DND-41 (cell line): ENCODE data around the gene FREM1.

Experiments used
- ATAC-seq: fragments of 200-7000 bp; cut with Tn5 transposase; 3 replicates; pipeline ENCODE4 v1.9.1; 2021; ENCODE audit warnings: low read depth; ENCODE audit not compliant: insufficient read depth
- DNase-seq: peaks from one replicate; pipeline ENCODE4 v3.0.0-alpha.2; 2020
- H2AFZ ChIP-seq: 2 replicates; pipeline ENCODE4 v1.6.0; 2012; ENCODE audit warnings: low read depth, low read length
- H3K27ac ChIP-seq: 2 replicates; pipeline ENCODE4 v1.5.1; 2012; ENCODE audit warnings: low read length, inconsistent platforms
- H3K27me3 ChIP-seq: fragments of 200-600 bp; sonication (generic); 2 replicates; pipeline ENCODE4 v1.6.0; 2012; ENCODE audit warnings: low read length, mild to moderate bottlenecking, inconsistent platforms; ENCODE audit not compliant: insufficient read depth, poor library complexity
- H3K36me3 ChIP-seq: 2 replicates; pipeline ENCODE4 v1.5.1; 2012; ENCODE audit warnings: low read length, inconsistent platforms; ENCODE audit not compliant: insufficient read depth
- H3K4me1 ChIP-seq: 2 replicates; pipeline ENCODE4 v1.5.1; 2012; ENCODE audit warnings: mild to moderate bottlenecking, low read length; ENCODE audit not compliant: insufficient read depth
- H3K4me2 ChIP-seq: 2 replicates; pipeline ENCODE4 v1.6.0; 2012; ENCODE audit warnings: mild to moderate bottlenecking, moderate library complexity, low read length, inconsistent platforms; ENCODE audit not compliant: insufficient read depth
- H3K4me3 ChIP-seq, 2 experiments: fragments of 200-600 bp in 1 of 2; shearing (Covaris generic) in 1 of 2; 2 replicates each; pipeline ENCODE4 v1.5.1; 2012 to 2016; ENCODE audit warnings: inconsistent platforms in 2 of 2, low read length in 2 of 2, mild to moderate bottlenecking in 2 of 2, low read depth in 1 of 2, moderate library complexity in 1 of 2
- H3K79me2 ChIP-seq: 2 replicates; pipeline ENCODE4 v1.6.0; 2012; ENCODE audit warnings: low read length, inconsistent platforms; ENCODE audit not compliant: insufficient read depth
- H3K9ac ChIP-seq: 2 replicates; pipeline ENCODE4 v1.6.0; 2012; ENCODE audit warnings: low read depth, mild to moderate bottlenecking, inconsistent platforms, low read length, moderate library complexity
- H3K9me3 ChIP-seq: 2 replicates; pipeline ENCODE4 v1.5.1; 2012; ENCODE audit warnings: low read length, moderate library complexity, mild to moderate bottlenecking, inconsistent platforms; ENCODE audit not compliant: insufficient read depth, severe bottlenecking
- H4K20me1 ChIP-seq: 2 replicates; pipeline ENCODE4 v1.6.0; 2012; ENCODE audit warnings: low read length; ENCODE audit not compliant: insufficient read depth
- EZH2 ChIP-seq: IDR thresholded peaks from 3 replicates; pipeline ENCODE4 v1.6.1; 2012; ENCODE audit warnings: borderline replicate concordance, low read depth, mild to moderate bottlenecking, moderate library complexity, low read length, inconsistent platforms; ENCODE audit not compliant: severe bottlenecking
- TF ChIP-seq, protein P1 (sequence below): IDR thresholded peaks from 2 replicates; pipeline ENCODE4 v1.5.1; 2012; ENCODE audit warnings: borderline replicate concordance, low read length, moderate library complexity, mild to moderate bottlenecking; ENCODE audit not compliant: poor library complexity, severe bottlenecking; ENCODE audit errors: extremely low read depth

The FREM1 gene

DNA sequence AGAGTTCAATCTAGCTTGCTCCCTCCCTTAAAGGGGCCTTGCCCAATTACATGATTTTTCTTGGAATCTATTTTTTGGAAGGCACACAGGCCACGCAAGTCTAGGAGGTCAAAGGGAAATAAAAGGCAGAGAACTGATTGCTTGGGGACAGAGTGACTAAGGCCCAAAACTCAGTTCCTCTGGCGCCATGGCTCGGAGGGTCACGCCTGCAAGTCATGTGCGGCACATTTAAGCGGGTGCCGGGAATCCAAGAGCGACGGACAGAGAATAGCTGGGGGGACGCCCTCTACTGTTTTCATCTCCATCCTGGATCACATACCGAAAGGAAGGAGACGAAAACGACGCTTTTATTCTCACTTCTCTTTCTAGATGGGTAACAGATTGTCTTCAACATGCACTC is 78.6 kb downstream of the FREM1 start:
- no peaks in the 10 kb centered on the region for H3K36me3 ChIP-seq
- no peak overlapping the region for H3K27ac ChIP-seq
- no peaks in the 10 kb centered on the region for H4K20me1 ChIP-seq
- no peaks in the 10 kb centered on the region for H3K9me3 ChIP-seq
- TF ChIP-seq EZH2: no peak
- TF ChIP-seq, protein P1, sequence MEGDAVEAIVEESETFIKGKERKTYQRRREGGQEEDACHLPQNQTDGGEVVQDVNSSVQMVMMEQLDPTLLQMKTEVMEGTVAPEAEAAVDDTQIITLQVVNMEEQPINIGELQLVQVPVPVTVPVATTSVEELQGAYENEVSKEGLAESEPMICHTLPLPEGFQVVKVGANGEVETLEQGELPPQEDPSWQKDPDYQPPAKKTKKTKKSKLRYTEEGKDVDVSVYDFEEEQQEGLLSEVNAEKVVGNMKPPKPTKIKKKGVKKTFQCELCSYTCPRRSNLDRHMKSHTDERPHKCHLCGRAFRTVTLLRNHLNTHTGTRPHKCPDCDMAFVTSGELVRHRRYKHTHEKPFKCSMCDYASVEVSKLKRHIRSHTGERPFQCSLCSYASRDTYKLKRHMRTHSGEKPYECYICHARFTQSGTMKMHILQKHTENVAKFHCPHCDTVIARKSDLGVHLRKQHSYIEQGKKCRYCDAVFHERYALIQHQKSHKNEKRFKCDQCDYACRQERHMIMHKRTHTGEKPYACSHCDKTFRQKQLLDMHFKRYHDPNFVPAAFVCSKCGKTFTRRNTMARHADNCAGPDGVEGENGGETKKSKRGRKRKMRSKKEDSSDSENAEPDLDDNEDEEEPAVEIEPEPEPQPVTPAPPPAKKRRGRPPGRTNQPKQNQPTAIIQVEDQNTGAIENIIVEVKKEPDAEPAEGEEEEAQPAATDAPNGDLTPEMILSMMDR: no peak
- H3K4me3 ChIP-seq: no peak overlapping the region
- no peak overlapping the region for H2AFZ ChIP-seq
- ATAC-seq (no peak), DNase-seq (no peak)
- no peak overlapping the region for H3K4me2 ChIP-seq
- no peaks in the 10 kb centered on the region for H3K79me2 ChIP-seq
- no peaks in the 10 kb centered on the region for H3K27me3 ChIP-seq
- no peaks in the 10 kb centered on the region for H3K4me1 ChIP-seq
- no peak overlapping the region for H3K9ac ChIP-seq

GRCh38 chr9:14831074-14831473 is 79.2 kb downstream of the FREM1 start:
- TF ChIP-seq, protein P1: no peak
- TF ChIP-seq EZH2: no peak
- no peak for ATAC-seq
- no peaks in the 10 kb centered on the region for H3K27me3 ChIP-seq
- H3K4me1 ChIP-seq: no peaks in the 10 kb centered on the region
- no peaks in the 10 kb centered on the region for H3K79me2 ChIP-seq
- no peaks in the 10 kb centered on the region for H4K20me1 ChIP-seq
- no peak overlapping the region for H3K4me3 ChIP-seq
- H3K9ac ChIP-seq: no peak overlapping the region
- H2AFZ ChIP-seq: no peak overlapping the region
- no peaks in the 10 kb centered on the region for H3K36me3 ChIP-seq
- no peak overlapping the region for H3K4me2 ChIP-seq
- no peak overlapping the region for H3K27ac ChIP-seq
- DNase-seq: no peak
- H3K9me3 ChIP-seq: no peaks in the 10 kb centered on the region

- Histone ChIP-seq H3K9ac (no peak overlapping the region), H3K4me3 (no peak overlapping the region), H3K79me2 (no peaks in the 10 kb centered on the region), H3K9me3 (no peaks in the 10 kb centered on the region), H3K27me3 (no peaks in the 10 kb centered on the region), H4K20me1 (no peaks in the 10 kb centered on the region), H3K4me1 (no peaks in the 10 kb centered on the region), H3K4me2 (no peak overlapping the region), H3K27ac (no peak overlapping the region), H2AFZ (no peak overlapping the region), H3K36me3 (no peaks in the 10 kb centered on the region)
- TF ChIP-seq, protein P1: no peak
- no peak for TF ChIP-seq EZH2
- DNase-seq: no peak
- ATAC-seq: no peak
These were observed 80.2 kb downstream of the FREM1 start for GRCh38 chr9:14830057-14830456.

DNA sequence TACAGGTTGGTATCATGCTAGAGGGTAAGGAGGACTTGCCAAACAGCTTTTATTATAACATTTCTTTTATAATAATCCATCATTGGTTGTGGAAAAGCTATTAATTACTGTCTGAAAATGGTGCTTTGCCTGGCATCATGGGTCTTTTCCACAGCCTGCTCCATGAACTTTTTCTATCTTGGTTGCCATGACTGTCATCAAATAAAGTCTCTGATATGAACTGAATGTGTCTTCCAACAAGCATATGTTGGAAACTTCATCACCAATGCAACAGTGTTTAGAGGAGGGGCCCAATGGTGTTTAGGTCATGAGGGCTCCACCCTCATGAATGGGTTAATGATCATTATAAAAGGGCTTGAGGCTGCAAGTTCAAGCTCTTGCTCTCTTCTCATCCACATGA is 81.0 kb downstream of the FREM1 start:
- no peak for ATAC-seq
- no peak for DNase-seq
- H3K27me3 ChIP-seq: no peaks in the 10 kb centered on the region
- H2AFZ ChIP-seq: no peak overlapping the region
- no peak overlapping the region for H3K4me3 ChIP-seq
- TF ChIP-seq EZH2: no peak
- TF ChIP-seq, protein P1: no peak
- no peak overlapping the region for H3K9ac ChIP-seq
- H4K20me1 ChIP-seq: no peaks in the 10 kb centered on the region
- H3K36me3 ChIP-seq: no peaks in the 10 kb centered on the region
- H3K4me2 ChIP-seq: no peak overlapping the region
- no peaks in the 10 kb centered on the region for H3K9me3 ChIP-seq
- no peaks in the 10 kb centered on the region for H3K79me2 ChIP-seq
- H3K4me1 ChIP-seq: no peaks in the 10 kb centered on the region
- no peak overlapping the region for H3K27ac ChIP-seq
